Fibroblast of lung (primary cell): Measurements from ENCODE around the gene SKP2. TPM values are rescaled to one million over a fixed set of nuclear protein-coding genes. Genes with fewer than 3 reads are reported as not detected.

ENCODE experiments used
- DNase-seq, 2 donors: peaks; one replicate each; pipeline versions ENCODE4 v3.0.0 to v3.0.0-alpha.2; 2010; ENCODE audit warnings: low read depth in 2 of 2
- H2AFZ ChIP-seq: 2 replicates; pipeline ENCODE4 v1.5.1; 2012; ENCODE audit warnings: low read length, control low read depth, inconsistent platforms
- H3K27ac ChIP-seq: 2 replicates; pipeline ENCODE4 v1.5.1; 2011; ENCODE audit warnings: low read length, control low read depth; ENCODE audit not compliant: insufficient read depth
- H3K27me3 ChIP-seq: 2 replicates; pipeline ENCODE4 v1.5.1; 2011; ENCODE audit warnings: mild to moderate bottlenecking, low read length; ENCODE audit not compliant: control insufficient read depth, insufficient read depth
- H3K36me3 ChIP-seq: 2 replicates; pipeline ENCODE4 v1.5.1; 2011; ENCODE audit warnings: low read length; ENCODE audit not compliant: control insufficient read depth, insufficient read depth
- H3K4me1 ChIP-seq: 2 replicates; pipeline ENCODE4 v1.5.1; 2011; ENCODE audit warnings: low read length; ENCODE audit not compliant: control insufficient read depth, insufficient read depth; ENCODE audit errors: extremely low read depth
- H3K4me2 ChIP-seq: 2 replicates; pipeline ENCODE4 v1.5.1; 2011; ENCODE audit warnings: low read length, control low read depth; ENCODE audit not compliant: insufficient read depth; ENCODE audit errors: extremely low read depth
- H3K4me3 ChIP-seq, 4 experiments: fragments of 200-600 bp in 1 of 4; sonication (generic) in 1 of 4; replicated peaks in 1 of 4; 2 replicates each; pipeline ENCODE4 v1.5.1; 2011 to 2016; ENCODE audit warnings: low read length in 4 of 4, low read depth in 3 of 4, mild to moderate bottlenecking in 3 of 4, control low read depth in 2 of 4, inconsistent platforms in 1 of 4, mixed read lengths in 1 of 4; ENCODE audit not compliant: insufficient read depth in 1 of 4; ENCODE audit errors: control extremely low read depth in 1 of 4
- H3K79me2 ChIP-seq: 2 replicates; pipeline ENCODE4 v1.5.1; 2012; ENCODE audit warnings: mild to moderate bottlenecking, low read length, inconsistent platforms; ENCODE audit not compliant: control insufficient read depth, insufficient read depth
- H3K9ac ChIP-seq: 2 replicates; pipeline ENCODE4 v1.5.1; 2011; ENCODE audit warnings: mild to moderate bottlenecking, low read length, control low read depth; ENCODE audit not compliant: insufficient read depth
- H3K9me3 ChIP-seq: 2 replicates; pipeline ENCODE4 v1.5.1; 2012; ENCODE audit warnings: low read depth, low read length; ENCODE audit not compliant: control insufficient read depth, insufficient read depth
- H4K20me1 ChIP-seq: 2 replicates; pipeline ENCODE4 v1.5.1; 2011; ENCODE audit warnings: low read length; ENCODE audit not compliant: control insufficient read depth, insufficient read depth; ENCODE audit errors: extremely low read depth
- CTCF ChIP-seq, 2 donors: IDR thresholded peaks in 1 of 2; conservative IDR thresholded peaks in 1 of 2; 1 replicate in 1 of 2; 2 replicates in 1 of 2; pipeline ENCODE4 v1.5.1; 2011 to 2012; ENCODE audit warnings: low read length in 2 of 2, control low read depth in 1 of 2, inconsistent platforms in 1 of 2, low read depth in 1 of 2, mild to moderate bottlenecking in 1 of 2
- EZH2 ChIP-seq: IDR thresholded peaks from 2 replicates; pipeline ENCODE4 v1.5.1; 2012; ENCODE audit warnings: low read length, control low read depth, mild to moderate bottlenecking; ENCODE audit errors: missing control alignments
- polyA plus RNA-seq, 2 donors: library from polyadenylated mRNA; depleted of rRNA in 1 of 2; stranded (reverse) in 1 of 2; unstranded in 1 of 2; fragments of >200 nt; gene quantifications; 2 replicates each; pipeline ENCODE4 v1.2.1, GENCODE V29; 2011 to 2012; ENCODE audit warnings: missing spikeins in 1 of 2
- total RNA-seq: library from RNA; depleted of rRNA; stranded (reverse); fragments of >200 nt; gene quantifications from 2 replicates; pipeline ENCODE4 v1.2.1, GENCODE V29; 2014

The SKP2 gene
- total and polyA plus RNA-seq, 2 donors (not counting 1 experiment from before 2014, with no cell fraction given): 10.6 to 30.8 TPM

GRCh38 chr5:36173426-36173825 lies 21.5 kb downstream of the SKP2 start:
- Histone ChIP-seq H4K20me1 (no peaks in the 10 kb centered on the region), H3K4me3 (no peak overlapping the region), H3K9ac (no peak overlapping the region), H3K27ac (no peak overlapping the region), H3K4me2 (no peak overlapping the region), H3K9me3 (no peaks in the 10 kb centered on the region), H3K4me1 (no peaks in the 10 kb centered on the region), H3K79me2 (no peaks in the 10 kb centered on the region), H2AFZ (no peak overlapping the region), H3K36me3 (peaks cover 4% of the 10 kb centered on the region), H3K27me3 (no peaks in the 10 kb centered on the region)
- DNase-seq: no peak
- TF ChIP-seq EZH2 (no peak), CTCF (conservative IDR thresholded peaks at IDR 0.05 in 1 of 2, IDR thresholded peaks at IDR 0.05 in 1 of 2; ENCODE audit: low read depth in 1 of 2, low read length in 2 of 2) (no peak)

DNA sequence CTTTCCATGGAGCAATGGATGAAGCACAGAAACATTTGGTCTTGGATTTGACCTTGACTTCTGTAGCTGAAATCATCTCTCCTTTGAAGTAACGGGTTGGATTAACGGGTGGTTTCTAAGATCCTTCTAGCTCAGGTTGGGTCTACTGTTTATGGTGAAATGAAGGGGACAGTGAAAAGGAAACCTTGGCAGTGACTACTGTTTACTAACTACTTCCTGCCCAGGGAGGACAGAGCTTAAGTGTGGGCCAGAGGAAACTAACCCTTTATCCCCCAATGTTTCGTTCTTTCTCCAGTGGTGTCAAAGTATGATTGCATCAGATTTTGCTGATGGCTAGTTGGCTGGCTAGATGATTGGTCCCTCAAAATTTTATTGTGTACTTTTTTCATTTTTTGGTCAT lies 22.2 kb downstream of the SKP2 start:
- no peak overlapping the region for H3K27ac ChIP-seq
- no peaks in the 10 kb centered on the region for H3K27me3 ChIP-seq
- no peaks in the 10 kb centered on the region for H3K9me3 ChIP-seq
- no peak overlapping the region for H3K4me3 ChIP-seq
- H3K9ac ChIP-seq: no peak overlapping the region
- H4K20me1 ChIP-seq: no peaks in the 10 kb centered on the region
- no peaks in the 10 kb centered on the region for H3K4me1 ChIP-seq
- TF ChIP-seq EZH2 (no peak), CTCF (conservative IDR thresholded peaks at IDR 0.05 in 1 of 2, IDR thresholded peaks at IDR 0.05 in 1 of 2; ENCODE audit: low read depth in 1 of 2, low read length in 2 of 2) (no peak)
- no peaks in the 10 kb centered on the region for H3K79me2 ChIP-seq
- DNase-seq: no peak
- H3K36me3 ChIP-seq: peaks cover 5% of the 10 kb centered on the region
- H3K4me2 ChIP-seq: no peak overlapping the region
- no peak overlapping the region for H2AFZ ChIP-seq

- no peaks in the 10 kb centered on the region for H4K20me1 ChIP-seq
- no peak overlapping the region for H2AFZ ChIP-seq
- no peaks in the 10 kb centered on the region for H3K4me1 ChIP-seq
- no peak for DNase-seq
- H3K9me3 ChIP-seq: no peaks in the 10 kb centered on the region
- TF ChIP-seq EZH2: no peak
- no peak for TF ChIP-seq CTCF (conservative IDR thresholded peaks at IDR 0.05 in 1 of 2, IDR thresholded peaks at IDR 0.05 in 1 of 2; ENCODE audit: low read depth in 1 of 2, low read length in 2 of 2)
- H3K9ac ChIP-seq: no peak overlapping the region
- no peaks in the 10 kb centered on the region for H3K79me2 ChIP-seq
- peaks cover 7% of the 10 kb centered on the region for H3K36me3 ChIP-seq
- no peak overlapping the region for H3K4me3 ChIP-seq
- H3K27me3 ChIP-seq: no peaks in the 10 kb centered on the region
- no peak overlapping the region for H3K4me2 ChIP-seq
- no peak overlapping the region for H3K27ac ChIP-seq
Measured at GRCh38 chr5:36175043-36175442, 23.1 kb downstream of the SKP2 start.
